HAP-1 (cell line): Measurements from ENCODE around the gene TM2D3.
A peak's percentile ranks its signal among the peaks of the same experiment; 100 is the strongest.

Experiments used
- DNase-seq, 2 experiments: peaks; one replicate each; pipeline ENCODE4 v3.0.0-alpha.2; 2016 to 2020; ENCODE audit warnings: low spot score in 2 of 2
- H3K27me3 ChIP-seq: fragments of 250-450 bp; sonication (Bioruptor Pico); 2 replicates; pipeline ENCODE4 v1.5.1; 2020; ENCODE audit warnings: low read depth, mild to moderate bottlenecking, moderate library complexity
- H3K36me3 ChIP-seq: fragments of 250-450 bp; sonication (Bioruptor Pico); replicated peaks from 2 replicates; pipeline ENCODE4 v1.5.1; 2020; ENCODE audit warnings: mild to moderate bottlenecking
- H3K4me1 ChIP-seq: fragments of 250-450 bp; sonication (Bioruptor Pico); 2 replicates; pipeline ENCODE4 v1.5.1; 2020; ENCODE audit warnings: mild to moderate bottlenecking
- H3K4me3 ChIP-seq: fragments of 250-450 bp; sonication (Bioruptor Pico); 2 replicates; pipeline ENCODE4 v1.5.1; 2020; ENCODE audit warnings: mild to moderate bottlenecking, moderate library complexity
- H3K9me3 ChIP-seq: fragments of 250-450 bp; sonication (Bioruptor Pico); 2 replicates; pipeline ENCODE4 v1.5.1; 2020; ENCODE audit warnings: mild to moderate bottlenecking, moderate library complexity
- in situ Hi-C: fragments of 300-500 bp; cut with MboI; formaldehyde crosslinking; loops from 3 replicates; pipeline ENCODE4 v1.14.3; 2020; ENCODE audit warnings: low sequenced_read_pairs, inconsistent platforms, mixed read lengths

Gene TM2D3

GRCh38 chr15:101613130-101614000, 38.8 kb downstream of the TM2D3 start:
- no peaks in the 10 kb centered on the region for H3K27me3 ChIP-seq
- no peaks in the 10 kb centered on the region for H3K36me3 ChIP-seq
- in situ Hi-C loops, result no loop called here
- peak in 1 of 2 experiments; percentile 60 for DNase-seq
- no peaks in the 10 kb centered on the region for H3K9me3 ChIP-seq
- no peak overlapping the region for H3K4me3 ChIP-seq
- no peaks in the 10 kb centered on the region for H3K4me1 ChIP-seq

DNA sequence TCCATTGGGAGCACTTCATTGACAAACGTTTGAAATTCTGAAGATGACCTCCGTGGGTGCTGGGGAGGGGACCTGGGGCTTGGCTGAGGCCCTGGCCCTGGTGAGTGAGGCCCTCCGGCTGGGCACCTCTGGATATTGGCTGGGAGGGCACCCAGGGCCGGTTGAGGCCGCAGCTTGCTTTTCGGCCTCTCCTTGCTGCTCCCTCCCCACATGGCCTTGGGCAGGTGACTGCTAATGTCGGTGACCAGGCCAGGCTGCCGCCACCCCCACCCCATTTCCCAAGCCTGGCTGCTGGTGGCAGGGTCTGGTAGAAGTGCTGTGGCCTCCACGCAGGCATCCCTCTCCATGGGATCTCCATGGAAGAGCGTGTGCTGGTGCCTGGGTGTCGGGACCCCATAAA, 39.5 kb downstream of the TM2D3 start:
- no peak for DNase-seq
- Histone ChIP-seq H3K36me3 (no peaks in the 10 kb centered on the region), H3K27me3 (no peaks in the 10 kb centered on the region), H3K4me3 (no peak overlapping the region), H3K9me3 (no peaks in the 10 kb centered on the region), H3K4me1 (no peaks in the 10 kb centered on the region)
- in situ Hi-C loops, result no loop called here

GRCh38 chr15:101611580-101612299, 40.4 kb downstream of the TM2D3 start:
- DNase-seq, result no peak
- Histone ChIP-seq H3K9me3 (no peaks in the 10 kb centered on the region), H3K4me1 (no peaks in the 10 kb centered on the region), H3K36me3 (no peaks in the 10 kb centered on the region), H3K27me3 (no peaks in the 10 kb centered on the region), H3K4me3 (no peak overlapping the region)
- in situ Hi-C loops, result no loop called here

GRCh38 chr15:101611007-101611406, 41.2 kb downstream of the TM2D3 start:
- DNase-seq, result no peak
- H3K36me3 ChIP-seq, result no peaks in the 10 kb centered on the region
- H3K4me3 ChIP-seq, result no peak overlapping the region
- no peaks in the 10 kb centered on the region for H3K9me3 ChIP-seq
- H3K27me3 ChIP-seq, result no peaks in the 10 kb centered on the region
- in situ Hi-C loops, result no loop called here
- H3K4me1 ChIP-seq, result no peaks in the 10 kb centered on the region

GRCh38 chr15:101610611-101611000, 41.6 kb downstream of the TM2D3 start:
- in situ Hi-C loops, result no loop called here

DNA sequence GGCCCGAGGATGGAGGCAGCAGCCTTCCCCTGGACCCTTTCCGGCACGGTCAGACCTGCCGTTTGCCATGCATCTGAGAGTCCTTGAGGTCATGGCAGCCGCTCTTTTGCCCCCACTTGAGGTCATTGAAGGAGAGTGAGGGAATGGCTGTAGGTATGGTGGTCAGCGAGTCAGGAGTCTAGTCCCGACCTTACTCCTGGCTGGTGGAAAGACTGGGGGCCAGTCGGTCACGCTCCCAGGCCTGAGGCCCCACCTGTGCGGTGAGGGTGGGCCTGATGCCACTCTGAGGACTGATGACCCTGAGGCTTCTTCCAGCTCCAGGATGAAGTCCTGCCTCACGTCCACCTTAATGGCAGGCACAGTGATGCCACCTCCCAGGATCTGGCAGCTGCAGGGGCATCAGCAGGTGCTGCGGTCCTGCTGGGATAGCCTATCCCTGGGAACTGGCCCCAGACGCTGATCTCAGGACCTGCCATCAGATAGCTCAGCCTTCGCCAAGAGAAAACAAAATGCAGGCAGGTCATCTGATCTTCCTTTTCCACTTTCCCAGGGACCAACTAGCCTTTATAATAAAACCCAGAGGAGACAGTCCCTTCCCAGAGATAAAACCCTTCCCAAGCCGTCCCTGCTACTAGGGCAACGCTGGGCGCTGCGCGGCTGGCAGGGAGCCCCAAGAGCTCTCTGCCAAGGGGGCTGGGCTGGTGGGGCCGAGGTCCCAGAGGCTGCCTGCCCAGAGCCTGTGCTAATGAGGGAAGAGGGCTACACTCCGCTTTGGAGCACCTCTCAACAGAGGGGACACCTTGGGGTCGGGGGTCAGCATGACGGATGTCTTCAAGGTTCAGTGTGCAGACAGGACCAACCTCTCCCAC, 42.2 kb downstream of the TM2D3 start:
- no peak for DNase-seq
- in situ Hi-C loops, result no loop called here
- H3K9me3 ChIP-seq, result no peaks in the 10 kb centered on the region
- H3K4me1 ChIP-seq, result no peaks in the 10 kb centered on the region
- no peaks in the 10 kb centered on the region for H3K27me3 ChIP-seq
- no peaks in the 10 kb centered on the region for H3K36me3 ChIP-seq
- no peak overlapping the region for H3K4me3 ChIP-seq

More at GRCh38 chr15:101610611-101611000, 41.6 kb downstream of the TM2D3 start:
- Histone ChIP-seq H3K4me3 (no peak overlapping the region), H3K4me1 (no peaks in the 10 kb centered on the region), H3K27me3 (no peaks in the 10 kb centered on the region), H3K9me3 (no peaks in the 10 kb centered on the region), H3K36me3 (no peaks in the 10 kb centered on the region)
- DNase-seq, result no peak

DNA sequence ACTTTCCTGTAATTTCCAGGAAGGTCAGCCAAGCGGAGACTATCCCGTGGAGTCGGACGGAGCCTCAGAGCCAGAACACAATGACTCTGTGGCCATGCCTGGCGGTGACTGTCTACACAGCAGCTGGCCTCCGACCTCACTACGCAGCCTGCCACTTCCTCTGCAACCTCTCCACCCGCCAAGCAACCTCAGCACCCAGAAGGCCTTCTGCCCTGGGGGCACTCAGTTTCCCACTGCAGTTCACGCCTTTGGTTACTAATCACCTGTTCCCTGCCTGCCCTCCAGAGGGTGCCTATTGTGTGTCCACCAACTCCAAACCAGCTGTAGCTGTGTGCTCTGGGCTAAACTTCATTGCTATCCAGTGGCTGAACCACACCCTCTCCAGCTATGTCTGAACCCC, 44.0 kb downstream of the TM2D3 start:
- Histone ChIP-seq H3K36me3 (no peaks in the 10 kb centered on the region), H3K9me3 (no peaks in the 10 kb centered on the region), H3K27me3 (no peaks in the 10 kb centered on the region), H3K4me1 (no peaks in the 10 kb centered on the region), H3K4me3 (no peak overlapping the region)
- in situ Hi-C loops, result no loop called here
- no peak for DNase-seq

GRCh38 chr15:101607108-101607507, 45.1 kb downstream of the TM2D3 start:
- DNase-seq, result no peak
- in situ Hi-C loops, result no loop called here
- H3K27me3 ChIP-seq, result no peaks in the 10 kb centered on the region

GRCh38 chr15:101604124-101604874, 47.9 kb downstream of the TM2D3 start:
- DNase-seq, result no peak
- in situ Hi-C loops, result no loop called here

More at GRCh38 chr15:101607108-101607507, 45.1 kb downstream of the TM2D3 start:
- Histone ChIP-seq H3K4me1 (no peaks in the 10 kb centered on the region), H3K4me3 (no peak overlapping the region), H3K36me3 (no peaks in the 10 kb centered on the region), H3K9me3 (no peaks in the 10 kb centered on the region)

GRCh38 chr15:101602801-101603200, 49.4 kb downstream of the TM2D3 start:
- Histone ChIP-seq H3K9me3 (no peaks in the 10 kb centered on the region), H3K36me3 (no peaks in the 10 kb centered on the region), H3K4me3 (no peak overlapping the region), H3K4me1 (no peaks in the 10 kb centered on the region), H3K27me3 (no peaks in the 10 kb centered on the region)
- in situ Hi-C loops, result no loop called here
- no peak for DNase-seq

More at GRCh38 chr15:101604124-101604874, 47.9 kb downstream of the TM2D3 start:
- Histone ChIP-seq H3K4me3 (no peak overlapping the region), H3K36me3 (no peaks in the 10 kb centered on the region), H3K9me3 (no peaks in the 10 kb centered on the region), H3K4me1 (no peaks in the 10 kb centered on the region), H3K27me3 (no peaks in the 10 kb centered on the region)

DNA sequence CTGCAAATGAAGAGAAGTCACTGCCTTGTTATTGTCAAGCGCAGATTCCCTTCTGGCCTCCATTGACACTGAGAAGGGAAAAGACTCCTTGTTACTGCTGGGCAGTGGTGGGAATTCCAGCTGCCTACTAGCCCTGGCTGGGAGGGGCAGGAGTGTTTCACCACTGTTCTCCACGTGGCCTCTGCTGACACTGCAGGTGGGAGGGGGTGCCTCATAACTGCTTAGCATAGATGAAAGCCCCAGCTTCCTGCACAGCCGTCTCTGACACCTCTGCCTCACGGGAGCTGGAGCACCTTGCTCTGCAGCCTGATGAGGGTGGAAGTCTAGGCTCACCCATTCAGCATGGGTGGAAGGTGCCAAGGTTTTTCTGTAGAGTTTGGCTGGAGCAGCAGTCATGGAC, 52.1 kb downstream of the TM2D3 start:
- in situ Hi-C loops, result no loop called here
- DNase-seq, result no peak

GRCh38 chr15:101599091-101599490, 53.1 kb downstream of the TM2D3 start:
- in situ Hi-C loops, result no loop called here
- Histone ChIP-seq H3K36me3 (no peaks in the 10 kb centered on the region), H3K4me1 (no peaks in the 10 kb centered on the region), H3K4me3 (no peak overlapping the region), H3K9me3 (no peaks in the 10 kb centered on the region), H3K27me3 (no peaks in the 10 kb centered on the region)
- no peak for DNase-seq

More for the DNA sequence above, 52.1 kb downstream of the TM2D3 start:
- no peaks in the 10 kb centered on the region for H3K9me3 ChIP-seq
- H3K27me3 ChIP-seq, result no peaks in the 10 kb centered on the region
- H3K4me1 ChIP-seq, result no peaks in the 10 kb centered on the region
- no peak overlapping the region for H3K4me3 ChIP-seq
- H3K36me3 ChIP-seq, result no peaks in the 10 kb centered on the region

DNA sequence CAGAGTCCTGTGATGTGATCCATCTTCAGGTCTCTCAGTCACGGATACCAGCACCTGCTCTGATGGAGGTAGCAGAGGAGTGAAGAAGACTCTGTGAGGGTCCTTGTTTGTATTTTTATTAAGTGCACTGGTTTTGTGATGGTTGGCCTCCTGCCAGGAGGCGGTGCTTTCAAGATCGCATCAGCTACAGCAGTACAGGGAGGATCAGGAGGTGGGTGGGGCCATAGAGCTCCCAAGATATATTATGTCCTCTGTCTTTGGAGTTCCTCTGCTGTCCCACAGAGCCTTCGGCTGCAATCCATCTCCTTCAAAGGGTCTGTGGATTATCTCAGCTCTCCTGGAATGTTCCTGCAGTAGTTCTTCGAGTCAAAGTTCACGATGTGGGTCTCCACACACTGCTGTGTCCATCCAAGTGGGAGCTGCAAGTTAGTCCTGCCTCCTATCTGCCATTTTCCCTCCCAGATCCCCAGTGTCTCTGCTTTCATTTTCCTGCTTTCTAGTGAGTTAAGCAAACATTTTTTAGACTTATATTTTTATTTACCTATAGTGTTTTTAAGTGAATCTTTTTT, 54.7 kb downstream of the TM2D3 start:
- Histone ChIP-seq H3K36me3 (no peaks in the 10 kb centered on the region), H3K9me3 (no peaks in the 10 kb centered on the region), H3K4me1 (no peaks in the 10 kb centered on the region), H3K27me3 (no peaks in the 10 kb centered on the region), H3K4me3 (no peak overlapping the region)
- in situ Hi-C loops, result no loop called here
- no peak for DNase-seq
